Natural killer cell (primary cell): Measurements from ENCODE around the gene MTA3. TPM values are rescaled to one million over a fixed set of nuclear protein-coding genes. Genes with fewer than 3 reads are reported as not detected.

Experiments
- ATAC-seq, 3 donors: fragments of 150-1000 bp in 2 of 3; fragments of 200-7000 bp in 1 of 3; cut with Tn5 transposase; 1 replicate in 1 of 3; 2 replicates in 2 of 3; pipeline ENCODE4 v1.10.0; 2021; ENCODE audit warnings: mild to moderate bottlenecking in 2 of 3, moderate library complexity in 2 of 3
- DNase-seq, 2 donors: peaks; one replicate each; pipeline versions ENCODE4 v3.0.0 to v3.0.0-alpha.2; 2013 to 2021; ENCODE audit warnings: mixed read lengths in 1 of 2
- H3K27ac ChIP-seq: one replicate; pipeline ENCODE4 v1.5.1; 2013; ENCODE audit warnings: mild to moderate bottlenecking, low read length
- H3K27me3 ChIP-seq: one replicate; pipeline ENCODE4 v1.6.1; 2013; ENCODE audit warnings: low read length; ENCODE audit not compliant: control insufficient read depth, insufficient read depth
- H3K36me3 ChIP-seq: one replicate; pipeline ENCODE4 v1.6.1; 2013; ENCODE audit warnings: low read length; ENCODE audit not compliant: control insufficient read depth, insufficient read depth
- H3K4me1 ChIP-seq: one replicate; pipeline ENCODE4 v1.6.1; 2013; ENCODE audit warnings: low read length; ENCODE audit not compliant: control insufficient read depth, insufficient read depth
- H3K4me3 ChIP-seq: one replicate; pipeline ENCODE4 v1.5.1; 2013; ENCODE audit warnings: low read length
- H3K9me3 ChIP-seq: one replicate; pipeline ENCODE4 v1.6.1; 2013; ENCODE audit warnings: low read length; ENCODE audit not compliant: control insufficient read depth, insufficient read depth
- H3K27ac Mint-ChIP-seq, 2 donors: one replicate each; pipeline ENCODE4 v1.8.0; 2022; ENCODE audit warnings: mild to moderate bottlenecking in 2 of 2, mixed read lengths in 2 of 2, moderate library complexity in 1 of 2
- H3K27me3 Mint-ChIP-seq, 2 donors: one replicate each; pipeline ENCODE4 v1.8.0; 2022; ENCODE audit warnings: low read depth in 2 of 2, mixed read lengths in 2 of 2
- H3K36me3 Mint-ChIP-seq: one replicate; pipeline ENCODE4 v1.8.0; 2022; ENCODE audit warnings: mixed read lengths
- H3K4me1 Mint-ChIP-seq, 2 donors: one replicate each; pipeline ENCODE4 v1.8.0; 2022; ENCODE audit warnings: mixed read lengths in 2 of 2
- H3K4me3 Mint-ChIP-seq: one replicate; pipeline ENCODE4 v1.8.0; 2022; ENCODE audit warnings: mild to moderate bottlenecking, moderate library complexity, mixed read lengths
- H3K9me3 Mint-ChIP-seq, 2 donors: one replicate each; pipeline ENCODE4 v1.8.0; 2022; ENCODE audit warnings: mixed read lengths in 2 of 2
- WGBS: methylation state at CpG from one replicate; pipeline ENCODE4 v1.1.7; 2013; ENCODE audit warnings: missing lambda C conversion rate; ENCODE audit not compliant: insufficient coverage; 5-methylcytosine and 5-hydroxymethylcytosine counted together
- intact Hi-C: fragments of 100-400 bp; cut with micrococcal nuclease; formaldehyde crosslinking; loops from one replicate; pipeline ENCODE4 v1.14.2; 2022
- total RNA-seq, 4 donors: library from RNA; stranded (reverse); fragments of 120-200 nt in 1 of 4; gene quantifications; one replicate each; pipeline versions ENCODE4 v1.2.3 to v1.2.4, GENCODE V29; 2013 to 2022
- TF ChIP-seq, protein P1 (sequence below): fragments of 200-600 bp; IDR thresholded peaks from one replicate; pipeline ENCODE4 v1.8.0; 2022; ENCODE audit warnings: antibody characterized with exemption

Gene MTA3
- total RNA-seq, 3 donors from 2014 or later (not counting 1 experiment from before 2014, with no cell fraction given), result 19.4 to 25.0 (median 21.5) TPM

DNA sequence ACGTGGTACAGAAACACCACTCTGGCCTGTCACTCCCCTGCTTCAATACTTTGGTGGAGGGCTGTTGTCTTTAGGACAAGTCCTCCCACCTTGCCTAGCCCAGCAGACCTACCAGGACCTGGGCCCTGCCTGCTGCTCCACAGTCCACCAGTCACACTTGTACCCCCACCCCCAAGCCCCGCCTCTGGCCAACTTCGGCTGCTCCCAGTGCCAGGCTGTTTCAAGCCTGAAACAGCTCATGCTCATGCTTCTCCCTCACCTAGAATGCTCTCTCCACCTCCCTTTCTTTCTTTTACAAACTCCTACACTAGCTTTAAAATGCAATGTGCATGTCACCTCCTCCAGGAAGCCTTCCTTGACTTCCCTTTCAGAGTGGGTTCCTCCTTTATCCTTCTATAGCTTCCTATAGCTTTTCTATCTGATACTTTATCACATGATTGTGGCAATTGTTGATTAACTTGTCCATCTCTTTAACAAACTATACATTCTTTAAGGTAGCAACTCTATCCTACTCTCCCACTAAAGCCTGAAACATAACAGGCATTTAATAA is 200.3 kb downstream of the MTA3 start:
- no peak for ATAC-seq
- H3K4me3 Mint-ChIP-seq, result no peak overlapping the region
- DNase-seq, result no peak
- intact Hi-C loops, result no loop called here
- WGBS, result 95% methylated on average over 2 of the region's 3 CpGs
- no peaks in the 10 kb centered on the region for H3K27me3 Mint-ChIP-seq
- Histone ChIP-seq H3K36me3 (no peaks in the 10 kb centered on the region), H3K4me1 (peaks cover 5% of the 10 kb centered on the region), H3K4me3 (no peak overlapping the region), H3K27me3 (no peaks in the 10 kb centered on the region), H3K27ac (no peak overlapping the region), H3K9me3 (no peaks in the 10 kb centered on the region)
- TF ChIP-seq, protein P1, sequence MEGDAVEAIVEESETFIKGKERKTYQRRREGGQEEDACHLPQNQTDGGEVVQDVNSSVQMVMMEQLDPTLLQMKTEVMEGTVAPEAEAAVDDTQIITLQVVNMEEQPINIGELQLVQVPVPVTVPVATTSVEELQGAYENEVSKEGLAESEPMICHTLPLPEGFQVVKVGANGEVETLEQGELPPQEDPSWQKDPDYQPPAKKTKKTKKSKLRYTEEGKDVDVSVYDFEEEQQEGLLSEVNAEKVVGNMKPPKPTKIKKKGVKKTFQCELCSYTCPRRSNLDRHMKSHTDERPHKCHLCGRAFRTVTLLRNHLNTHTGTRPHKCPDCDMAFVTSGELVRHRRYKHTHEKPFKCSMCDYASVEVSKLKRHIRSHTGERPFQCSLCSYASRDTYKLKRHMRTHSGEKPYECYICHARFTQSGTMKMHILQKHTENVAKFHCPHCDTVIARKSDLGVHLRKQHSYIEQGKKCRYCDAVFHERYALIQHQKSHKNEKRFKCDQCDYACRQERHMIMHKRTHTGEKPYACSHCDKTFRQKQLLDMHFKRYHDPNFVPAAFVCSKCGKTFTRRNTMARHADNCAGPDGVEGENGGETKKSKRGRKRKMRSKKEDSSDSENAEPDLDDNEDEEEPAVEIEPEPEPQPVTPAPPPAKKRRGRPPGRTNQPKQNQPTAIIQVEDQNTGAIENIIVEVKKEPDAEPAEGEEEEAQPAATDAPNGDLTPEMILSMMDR, result no peak
- H3K9me3 Mint-ChIP-seq, result no peaks in the 10 kb centered on the region
- no peaks in the 10 kb centered on the region for H3K36me3 Mint-ChIP-seq
- H3K27ac Mint-ChIP-seq, result no peak overlapping the region
- peaks cover 0 to 1% of the 10 kb centered on the region in 2 donors for H3K4me1 Mint-ChIP-seq

DNA sequence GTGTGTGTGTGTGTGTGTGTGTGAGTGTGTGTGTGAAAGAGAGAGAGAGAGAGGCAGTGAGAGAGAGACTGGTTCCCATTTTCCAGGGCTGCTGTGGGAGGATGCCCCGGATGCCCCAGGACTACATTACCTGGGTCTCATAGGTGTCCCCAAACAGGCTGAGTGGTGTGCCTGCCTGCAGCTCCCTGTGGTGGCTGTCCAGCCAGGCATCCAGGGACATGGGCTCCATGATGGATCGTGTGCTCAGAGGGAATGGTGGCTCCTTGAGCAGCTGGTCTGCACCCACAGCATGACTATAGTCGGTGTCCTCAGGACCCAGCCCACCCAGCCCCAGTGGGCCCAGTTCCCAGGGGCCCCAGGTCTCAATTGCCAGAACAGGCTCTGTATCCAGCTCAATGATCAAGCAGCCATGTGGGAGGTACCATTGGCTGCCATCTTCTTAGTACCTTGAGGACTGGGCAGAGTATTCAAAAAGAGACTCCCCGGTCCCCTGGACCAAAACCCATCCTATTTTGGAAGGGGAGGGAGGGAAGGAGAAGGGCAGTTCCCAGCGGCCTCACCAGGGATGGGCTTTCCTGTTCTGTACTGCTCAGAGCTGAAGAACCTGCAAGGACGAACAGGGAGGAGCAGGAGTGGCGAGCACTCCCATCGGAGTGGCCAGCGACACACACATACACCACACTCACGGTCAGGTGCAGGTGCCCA is 201.3 kb downstream of the MTA3 start:
- intact Hi-C loops, result no loop called here
- no peaks in the 10 kb centered on the region for H3K36me3 Mint-ChIP-seq
- Histone ChIP-seq H3K4me3 (no peak overlapping the region), H3K9me3 (no peaks in the 10 kb centered on the region), H3K36me3 (no peaks in the 10 kb centered on the region), H3K27ac (no peak overlapping the region), H3K4me1 (no peaks in the 10 kb centered on the region), H3K27me3 (no peaks in the 10 kb centered on the region)
- DNase-seq (no peak), ATAC-seq (no peak)
- no peaks in the 10 kb centered on the region for H3K4me1 Mint-ChIP-seq
- H3K27me3 Mint-ChIP-seq, result no peaks in the 10 kb centered on the region
- WGBS, result 94% methylated on average over 10 of the region's 10 CpGs
- no peak overlapping the region for H3K27ac Mint-ChIP-seq
- TF ChIP-seq, protein P1, result no peak
- H3K4me3 Mint-ChIP-seq, result no peak overlapping the region
- H3K9me3 Mint-ChIP-seq, result no peaks in the 10 kb centered on the region

DNA sequence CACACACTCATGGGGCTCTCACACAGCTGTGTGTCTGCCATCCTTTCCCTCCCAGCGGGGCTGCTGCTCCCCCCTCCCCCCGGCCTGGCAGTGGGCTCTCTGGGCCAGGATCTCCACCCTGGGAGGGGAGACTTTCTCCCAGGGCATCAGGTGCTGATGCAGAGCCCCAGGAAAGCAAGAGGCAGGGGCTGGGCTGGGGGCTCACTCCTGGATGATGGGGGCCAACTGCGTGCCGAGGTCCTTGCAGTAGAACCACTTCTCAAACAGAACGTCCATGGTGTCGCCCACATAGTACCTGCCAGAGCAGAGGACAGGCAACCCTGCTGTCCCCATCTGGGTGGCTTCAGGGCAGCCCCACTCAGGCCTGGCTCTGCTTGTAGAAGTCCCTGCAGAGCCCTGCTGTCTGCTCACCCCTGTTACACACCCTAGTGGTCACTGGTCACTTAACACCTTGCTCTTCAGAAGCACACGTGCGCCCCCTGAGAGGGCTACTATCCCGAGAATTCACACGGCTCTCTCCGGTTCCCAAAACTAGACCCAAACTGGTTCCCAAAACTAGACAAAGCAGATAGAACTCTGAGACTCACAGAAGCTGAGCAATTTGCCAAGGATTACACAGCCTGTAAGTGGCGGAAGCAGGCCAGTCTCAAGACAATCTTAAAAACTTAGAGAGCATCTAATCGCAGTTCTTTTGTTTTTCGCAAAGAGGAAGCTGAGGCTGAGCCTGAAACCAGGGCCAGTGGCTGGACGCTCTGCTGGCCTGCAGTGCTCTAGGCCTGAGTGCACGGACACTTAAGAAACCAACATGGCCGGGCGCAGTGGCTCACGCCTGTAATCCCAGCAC is 202.1 kb downstream of the MTA3 start:
- TF ChIP-seq, protein P1, result no peak
- Histone ChIP-seq H3K27ac (no peak overlapping the region), H3K27me3 (no peaks in the 10 kb centered on the region), H3K36me3 (no peaks in the 10 kb centered on the region), H3K4me1 (no peaks in the 10 kb centered on the region), H3K4me3 (no peak overlapping the region), H3K9me3 (no peaks in the 10 kb centered on the region)
- Mint-ChIP-seq H3K27ac (no peak overlapping the region), H3K27me3 (no peaks in the 10 kb centered on the region), H3K36me3 (no peaks in the 10 kb centered on the region), H3K4me3 (no peak overlapping the region), H3K4me1 (peaks cover 0 to 5% of the 10 kb centered on the region in 2 donors), H3K9me3 (no peaks in the 10 kb centered on the region)
- WGBS, result 90% methylated on average over 18 of the region's 19 CpGs
- intact Hi-C loops, result no loop called here
- peak in 1 of 2 donors; percentile 21 for DNase-seq
- ATAC-seq, result peak; percentile 40 to 83 (median 69)
